Endodermal cell (in vitro differentiated cells): Measurements from ENCODE around the gene NUP88. TPM values are rescaled to one million over a fixed set of nuclear protein-coding genes. Genes with fewer than 3 reads are reported as not detected.

Experiments used
- DNase-seq: peaks from one replicate; pipeline ENCODE4 v3.0.0-alpha.2; 2017
- H3K27ac ChIP-seq: 2 replicates; pipeline ENCODE4 v1.5.1; 2013; ENCODE audit warnings: mild to moderate bottlenecking, low read depth, low read length, moderate library complexity
- H3K27me3 ChIP-seq: 2 replicates; pipeline ENCODE4 v1.6.1; 2013; ENCODE audit warnings: mild to moderate bottlenecking, low read length, moderate library complexity; ENCODE audit not compliant: insufficient read depth, control insufficient read depth, poor library complexity, severe bottlenecking
- H3K36me3 ChIP-seq: 2 replicates; pipeline ENCODE4 v1.7.0; 2013; ENCODE audit warnings: mild to moderate bottlenecking, low read length, moderate library complexity; ENCODE audit not compliant: control insufficient read depth, insufficient read depth
- H3K4me1 ChIP-seq: one replicate; pipeline ENCODE4 v1.7.0; 2013; ENCODE audit warnings: low read length; ENCODE audit not compliant: control insufficient read depth, insufficient read depth
- H3K4me3 ChIP-seq: 2 replicates; pipeline ENCODE4 v1.5.1; 2013; ENCODE audit warnings: mild to moderate bottlenecking, low read length, moderate library complexity
- H3K9ac ChIP-seq: 2 replicates; pipeline ENCODE4 v1.6.1; 2013; ENCODE audit warnings: mild to moderate bottlenecking, low read length, moderate library complexity; ENCODE audit not compliant: poor library complexity, severe bottlenecking; ENCODE audit errors: extremely low read depth
- H3K9me3 ChIP-seq: 2 replicates; pipeline ENCODE4 v1.6.1; 2013; ENCODE audit warnings: mild to moderate bottlenecking, low read length, moderate library complexity; ENCODE audit not compliant: control insufficient read depth
- H3K27ac Mint-ChIP-seq: 2 replicates; pipeline ENCODE4 v1.8.0; 2020; ENCODE audit warnings: mixed read lengths
- H3K27me3 Mint-ChIP-seq: 2 replicates; pipeline ENCODE4 v1.8.0; 2021; ENCODE audit warnings: mild to moderate bottlenecking, mixed read lengths; ENCODE audit not compliant: insufficient read depth
- H3K36me3 Mint-ChIP-seq: 2 replicates; pipeline ENCODE4 v1.8.0; 2020; ENCODE audit warnings: low read depth, mixed read lengths
- H3K4me1 Mint-ChIP-seq: 2 replicates; pipeline ENCODE4 v1.8.0; 2020; ENCODE audit warnings: mixed read lengths
- H3K4me3 Mint-ChIP-seq: 2 replicates; pipeline ENCODE4 v1.8.0; 2020; ENCODE audit warnings: mild to moderate bottlenecking, moderate library complexity, mixed read lengths
- H3K9me3 Mint-ChIP-seq: 2 replicates; pipeline ENCODE4 v1.8.0; 2020; ENCODE audit warnings: mild to moderate bottlenecking, mixed read lengths
- WGBS, 2 experiments: methylation state at CpG; one replicate each; pipeline versions ENCODE4 v1.1.5 to v1.1.7; 2013; ENCODE audit warnings: missing lambda C conversion rate in 2 of 2, mixed read lengths in 1 of 2; ENCODE audit not compliant: insufficient coverage in 1 of 2, insufficient read length in 1 of 2; 5-methylcytosine and 5-hydroxymethylcytosine counted together
- total RNA-seq, 2 donors: library from RNA; stranded (reverse); fragmentation: NEBNext Ultra II Directional in 1 of 2; extraction: Animal tissue kit (Norgen Biotek cat#: 25700) in 1 of 2; gene quantifications; 2 replicates in 1 of 2; 3 replicates in 1 of 2; pipeline ENCODE4 v1.2.1, GENCODE V29; 2021
- TF ChIP-seq, protein P1 (sequence below): fragments of 200-600 bp; sonication (generic); conservative IDR thresholded peaks from 2 replicates; pipeline ENCODE4 v1.5.0; 2021; ENCODE audit warnings: antibody characterized with exemption, mild to moderate bottlenecking

Gene NUP88
- total RNA-seq, 2 donors from 2014 or later = 72.2 to 79.0 TPM

DNA sequence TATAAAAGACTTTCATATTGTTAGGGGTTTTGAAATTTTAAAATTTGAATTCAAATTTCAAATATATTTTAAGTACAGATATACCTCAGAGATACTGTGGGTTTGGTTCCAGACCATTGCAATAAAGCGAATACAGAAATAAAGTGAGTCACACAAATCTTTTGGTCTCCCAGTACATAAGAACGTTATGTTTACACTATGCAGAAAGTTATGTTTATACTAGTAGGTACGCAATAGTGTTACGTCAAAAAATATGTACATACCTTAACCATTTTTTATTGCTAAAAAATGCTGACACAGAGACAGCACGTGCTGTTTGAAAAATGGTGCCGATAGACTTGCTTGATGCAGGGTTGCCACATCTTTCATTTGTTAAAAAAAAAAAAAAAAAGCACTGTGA, 19.7 kb downstream of the NUP88 start:
- Histone ChIP-seq H3K9ac (no peak overlapping the region), H3K9me3 (no peaks in the 10 kb centered on the region), H3K4me1 (no peaks in the 10 kb centered on the region), H3K27me3 (no peaks in the 10 kb centered on the region), H3K4me3 (no peak overlapping the region), H3K36me3 (peaks cover 77% of the 10 kb centered on the region), H3K27ac (no peak overlapping the region)
- no peaks in the 10 kb centered on the region for H3K9me3 Mint-ChIP-seq
- no peak for DNase-seq
- no peak overlapping the region for H3K27ac Mint-ChIP-seq
- no peak overlapping the region for H3K4me3 Mint-ChIP-seq
- WGBS, 2 experiments = 82 to 100% methylated on average over 2 to 6 of the region's 6 CpGs
- TF ChIP-seq, protein P1, sequence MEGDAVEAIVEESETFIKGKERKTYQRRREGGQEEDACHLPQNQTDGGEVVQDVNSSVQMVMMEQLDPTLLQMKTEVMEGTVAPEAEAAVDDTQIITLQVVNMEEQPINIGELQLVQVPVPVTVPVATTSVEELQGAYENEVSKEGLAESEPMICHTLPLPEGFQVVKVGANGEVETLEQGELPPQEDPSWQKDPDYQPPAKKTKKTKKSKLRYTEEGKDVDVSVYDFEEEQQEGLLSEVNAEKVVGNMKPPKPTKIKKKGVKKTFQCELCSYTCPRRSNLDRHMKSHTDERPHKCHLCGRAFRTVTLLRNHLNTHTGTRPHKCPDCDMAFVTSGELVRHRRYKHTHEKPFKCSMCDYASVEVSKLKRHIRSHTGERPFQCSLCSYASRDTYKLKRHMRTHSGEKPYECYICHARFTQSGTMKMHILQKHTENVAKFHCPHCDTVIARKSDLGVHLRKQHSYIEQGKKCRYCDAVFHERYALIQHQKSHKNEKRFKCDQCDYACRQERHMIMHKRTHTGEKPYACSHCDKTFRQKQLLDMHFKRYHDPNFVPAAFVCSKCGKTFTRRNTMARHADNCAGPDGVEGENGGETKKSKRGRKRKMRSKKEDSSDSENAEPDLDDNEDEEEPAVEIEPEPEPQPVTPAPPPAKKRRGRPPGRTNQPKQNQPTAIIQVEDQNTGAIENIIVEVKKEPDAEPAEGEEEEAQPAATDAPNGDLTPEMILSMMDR = no peak
- H3K27me3 Mint-ChIP-seq = no peaks in the 10 kb centered on the region
- H3K36me3 Mint-ChIP-seq = peaks cover 60% of the 10 kb centered on the region
- no peaks in the 10 kb centered on the region for H3K4me1 Mint-ChIP-seq

DNA sequence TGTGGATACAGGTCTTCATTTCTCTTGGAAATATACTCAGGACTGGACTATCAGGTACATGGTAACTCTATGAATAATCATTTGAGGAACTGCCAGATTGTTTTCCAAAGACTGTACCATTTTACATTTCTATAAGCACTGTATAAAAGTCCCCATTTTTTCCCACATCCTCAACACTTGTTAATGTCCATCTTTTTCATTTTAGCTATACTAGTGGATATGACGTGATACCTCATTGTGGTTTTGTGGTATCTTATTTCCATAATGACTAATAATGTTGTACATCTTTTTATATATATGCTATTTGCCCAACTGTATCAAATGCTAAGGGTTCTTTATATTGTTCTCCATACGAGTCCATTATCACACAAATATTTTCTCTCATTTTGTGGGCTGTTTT, 22.9 kb downstream of the NUP88 start:
- Mint-ChIP-seq H3K36me3 (peaks cover 76% of the 10 kb centered on the region), H3K27me3 (no peaks in the 10 kb centered on the region), H3K9me3 (no peaks in the 10 kb centered on the region), H3K27ac (no peak overlapping the region), H3K4me1 (no peaks in the 10 kb centered on the region), H3K4me3 (no peak overlapping the region)
- Histone ChIP-seq H3K4me1 (no peaks in the 10 kb centered on the region), H3K27me3 (no peaks in the 10 kb centered on the region), H3K9ac (no peak overlapping the region), H3K9me3 (no peaks in the 10 kb centered on the region), H3K4me3 (no peak overlapping the region), H3K36me3 (peaks cover 79% of the 10 kb centered on the region), H3K27ac (no peak overlapping the region)
- TF ChIP-seq, protein P1 = no peak
- no peak for DNase-seq
- no CpG with 5 or more reads among the region's 2 CpGs for WGBS, 2 experiments

- peaks cover 75% of the 10 kb centered on the region for H3K36me3 Mint-ChIP-seq
- Histone ChIP-seq H3K36me3 (peaks cover 83% of the 10 kb centered on the region), H3K9ac (no peak overlapping the region), H3K9me3 (no peaks in the 10 kb centered on the region), H3K4me3 (no peak overlapping the region), H3K27ac (no peak overlapping the region), H3K27me3 (no peaks in the 10 kb centered on the region), H3K4me1 (no peaks in the 10 kb centered on the region)
- no peaks in the 10 kb centered on the region for H3K9me3 Mint-ChIP-seq
- DNase-seq = no peak
- H3K27me3 Mint-ChIP-seq = no peaks in the 10 kb centered on the region
- TF ChIP-seq, protein P1 = no peak
- WGBS, 2 experiments = 96 to 97% methylated on average over 5 of the region's 5 CpGs
- no peaks in the 10 kb centered on the region for H3K4me1 Mint-ChIP-seq
- H3K27ac Mint-ChIP-seq = no peak overlapping the region
- no peak overlapping the region for H3K4me3 Mint-ChIP-seq
These were observed 27.8 kb downstream of the NUP88 start for GRCh38 chr17:5391678-5392077.
